Neural cell (in vitro differentiated cells): Measurements from ENCODE around the gene KHSRP. TPM values are rescaled to one million over a fixed set of nuclear protein-coding genes. Genes with fewer than 3 reads are reported as not detected.

Experiments used
- H2AFZ ChIP-seq: fragments of 200-600, 300-800 bp; sonication (generic), shearing (Covaris generic); 2 replicates; pipeline ENCODE4 v1.6.0; 2014; ENCODE audit warnings: low read depth, mild to moderate bottlenecking, antibody characterized with exemption, low read length, moderate library complexity
- H3F3A ChIP-seq: fragments of 200-600 bp; shearing (Covaris generic); 2 replicates; pipeline ENCODE4 v1.6.1; 2016; ENCODE audit warnings: mild to moderate bottlenecking, moderate library complexity, mixed read lengths, antibody characterized with exemption, low read length; ENCODE audit not compliant: insufficient read depth, poor library complexity, severe bottlenecking
- H3K27ac ChIP-seq: fragments of 200-600, 300-800 bp; sonication (generic), shearing (Covaris generic); 2 replicates; pipeline ENCODE4 v1.5.1; 2014; ENCODE audit warnings: mild to moderate bottlenecking, low read length, moderate library complexity
- H3K27me3 ChIP-seq: fragments of 300-800, 200-600 bp; sonication (generic), shearing (Covaris generic); 2 replicates; pipeline ENCODE4 v1.6.0; 2014; ENCODE audit warnings: mild to moderate bottlenecking, low read depth, low read length, moderate library complexity; ENCODE audit not compliant: insufficient read depth
- H3K36me3 ChIP-seq: fragments of 300-800, 200-600 bp; sonication (generic), shearing (Covaris generic); 2 replicates; pipeline ENCODE4 v1.5.1; 2014; ENCODE audit warnings: mild to moderate bottlenecking, antibody characterized with exemption, low read length, moderate library complexity; ENCODE audit not compliant: insufficient read depth
- H3K4me2 ChIP-seq: fragments of 300-800, 200-600 bp; sonication (generic), shearing (Covaris generic); 2 replicates; pipeline ENCODE4 v1.6.0; 2014; ENCODE audit warnings: mild to moderate bottlenecking, low read length
- H3K4me3 ChIP-seq: fragments of 300-800, 200-600 bp; sonication (generic), shearing (Covaris generic); 2 replicates; pipeline ENCODE4 v1.5.1; 2014; ENCODE audit warnings: mild to moderate bottlenecking, low read length, moderate library complexity
- H3K79me2 ChIP-seq: fragments of 200-600 bp; shearing (Covaris generic); replicated peaks from 2 replicates; pipeline ENCODE4 v1.6.0; 2014; ENCODE audit warnings: mild to moderate bottlenecking, low read length, moderate library complexity; ENCODE audit not compliant: insufficient read depth
- H3K9ac ChIP-seq: fragments of 300-800, 200-600 bp; sonication (generic), shearing (Covaris generic); 2 replicates; pipeline ENCODE4 v1.6.1; 2016; ENCODE audit warnings: mild to moderate bottlenecking, low read length, mixed read lengths
- H3K9me2 ChIP-seq: fragments of 200-600 bp; shearing (Covaris generic); 2 replicates; pipeline ENCODE4 v1.6.1; 2016; ENCODE audit warnings: mild to moderate bottlenecking, low read length, mixed read lengths; ENCODE audit not compliant: insufficient read depth
- H3K9me3 ChIP-seq: fragments of 200-600, 300-800 bp; sonication (generic), shearing (Covaris generic); 2 replicates; pipeline ENCODE4 v1.6.1; 2016; ENCODE audit warnings: mild to moderate bottlenecking, mixed run types, low read length, moderate library complexity, mixed read lengths
- H4K20me1 ChIP-seq: fragments of 200-600 bp; shearing (Covaris generic); 2 replicates; pipeline ENCODE4 v1.6.1; 2016; ENCODE audit warnings: mild to moderate bottlenecking, mixed run types; ENCODE audit not compliant: insufficient read depth
- EP300 ChIP-seq: fragments of 450-650 bp; conservative IDR thresholded peaks from 2 replicates; pipeline ENCODE4 v1.6.1; 2014; ENCODE audit warnings: antibody characterized with exemption, mild to moderate bottlenecking, moderate library complexity; ENCODE audit not compliant: poor library complexity, severe bottlenecking
- EZH2 ChIP-seq: fragments of 200-600, 300-800 bp; shearing (Covaris generic), sonication (generic); IDR thresholded peaks from 2 replicates; pipeline ENCODE4 v1.6.1; 2014; ENCODE audit warnings: antibody characterized with exemption, low read length, borderline replicate concordance, mild to moderate bottlenecking; ENCODE audit not compliant: insufficient read depth, poor library complexity, severe bottlenecking
- MXI1 ChIP-seq: fragments of 450-650 bp; conservative IDR thresholded peaks from 2 replicates; pipeline ENCODE4 v1.6.1; 2014; ENCODE audit warnings: antibody characterized with exemption, mild to moderate bottlenecking; ENCODE audit not compliant: poor library complexity, severe bottlenecking
- POLR2AphosphoS5 ChIP-seq: IDR thresholded peaks from 2 replicates; pipeline ENCODE4 v1.6.1; 2012
- RAD21 ChIP-seq: fragments of 450-650 bp; conservative IDR thresholded peaks from 2 replicates; pipeline ENCODE4 v1.6.1; 2014; ENCODE audit warnings: antibody characterized with exemption, mild to moderate bottlenecking, moderate library complexity
- SMC3 ChIP-seq: fragments of 450-650 bp; conservative IDR thresholded peaks from 2 replicates; pipeline ENCODE4 v1.6.1; 2014; ENCODE audit warnings: antibody characterized with exemption, mild to moderate bottlenecking, moderate library complexity; ENCODE audit not compliant: poor library complexity
- TAF1 ChIP-seq: IDR thresholded peaks from 2 replicates; pipeline ENCODE4 v1.6.1; 2012; ENCODE audit warnings: low read depth
- polyA plus RNA-seq: library from polyadenylated mRNA; depleted of rRNA; stranded (reverse); fragments of >200 nt; gene quantifications from 2 replicates; pipeline ENCODE4 v1.2.3, GENCODE V29; 2014
- TF ChIP-seq, protein P1 (sequence below): fragments of 450-650 bp; IDR thresholded peaks from 2 replicates; pipeline ENCODE4 v1.5.1; 2014; ENCODE audit warnings: antibody characterized with exemption, mild to moderate bottlenecking, moderate library complexity; ENCODE audit not compliant: poor library complexity, severe bottlenecking
- TF ChIP-seq, protein P2 (sequence below): IDR thresholded peaks from 2 replicates; pipeline ENCODE4 v1.6.1; 2012; ENCODE audit warnings: borderline replicate concordance

KHSRP gene
- polyA plus RNA-seq, 1 donor from 2014 or later = 33.3 TPM

- H3K4me2 ChIP-seq = peak within 1 kb of the TSS; percentile 73
- H3K9me2 ChIP-seq = no peaks in the 10 kb centered on the region
- no peaks in the 10 kb centered on the region for H3F3A ChIP-seq
- no peaks in the 10 kb centered on the region for H4K20me1 ChIP-seq
- no peaks in the 10 kb centered on the region for H3K36me3 ChIP-seq
- H3K27ac ChIP-seq = peak within 1 kb of the TSS; percentile 97
- H3K27me3 ChIP-seq = no peaks in the 10 kb centered on the region
- TF ChIP-seq EZH2 (no peak), TAF1 (peak; percentile 94), SMC3 (peak; percentile 64), EP300 (peak; percentile 68), RAD21 (peak; percentile 61), POLR2AphosphoS5 (peak; percentile 90), MXI1 (peak; percentile 71)
- TF ChIP-seq, protein P1, sequence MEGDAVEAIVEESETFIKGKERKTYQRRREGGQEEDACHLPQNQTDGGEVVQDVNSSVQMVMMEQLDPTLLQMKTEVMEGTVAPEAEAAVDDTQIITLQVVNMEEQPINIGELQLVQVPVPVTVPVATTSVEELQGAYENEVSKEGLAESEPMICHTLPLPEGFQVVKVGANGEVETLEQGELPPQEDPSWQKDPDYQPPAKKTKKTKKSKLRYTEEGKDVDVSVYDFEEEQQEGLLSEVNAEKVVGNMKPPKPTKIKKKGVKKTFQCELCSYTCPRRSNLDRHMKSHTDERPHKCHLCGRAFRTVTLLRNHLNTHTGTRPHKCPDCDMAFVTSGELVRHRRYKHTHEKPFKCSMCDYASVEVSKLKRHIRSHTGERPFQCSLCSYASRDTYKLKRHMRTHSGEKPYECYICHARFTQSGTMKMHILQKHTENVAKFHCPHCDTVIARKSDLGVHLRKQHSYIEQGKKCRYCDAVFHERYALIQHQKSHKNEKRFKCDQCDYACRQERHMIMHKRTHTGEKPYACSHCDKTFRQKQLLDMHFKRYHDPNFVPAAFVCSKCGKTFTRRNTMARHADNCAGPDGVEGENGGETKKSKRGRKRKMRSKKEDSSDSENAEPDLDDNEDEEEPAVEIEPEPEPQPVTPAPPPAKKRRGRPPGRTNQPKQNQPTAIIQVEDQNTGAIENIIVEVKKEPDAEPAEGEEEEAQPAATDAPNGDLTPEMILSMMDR = peak; percentile 61
- TF ChIP-seq, protein P2, sequence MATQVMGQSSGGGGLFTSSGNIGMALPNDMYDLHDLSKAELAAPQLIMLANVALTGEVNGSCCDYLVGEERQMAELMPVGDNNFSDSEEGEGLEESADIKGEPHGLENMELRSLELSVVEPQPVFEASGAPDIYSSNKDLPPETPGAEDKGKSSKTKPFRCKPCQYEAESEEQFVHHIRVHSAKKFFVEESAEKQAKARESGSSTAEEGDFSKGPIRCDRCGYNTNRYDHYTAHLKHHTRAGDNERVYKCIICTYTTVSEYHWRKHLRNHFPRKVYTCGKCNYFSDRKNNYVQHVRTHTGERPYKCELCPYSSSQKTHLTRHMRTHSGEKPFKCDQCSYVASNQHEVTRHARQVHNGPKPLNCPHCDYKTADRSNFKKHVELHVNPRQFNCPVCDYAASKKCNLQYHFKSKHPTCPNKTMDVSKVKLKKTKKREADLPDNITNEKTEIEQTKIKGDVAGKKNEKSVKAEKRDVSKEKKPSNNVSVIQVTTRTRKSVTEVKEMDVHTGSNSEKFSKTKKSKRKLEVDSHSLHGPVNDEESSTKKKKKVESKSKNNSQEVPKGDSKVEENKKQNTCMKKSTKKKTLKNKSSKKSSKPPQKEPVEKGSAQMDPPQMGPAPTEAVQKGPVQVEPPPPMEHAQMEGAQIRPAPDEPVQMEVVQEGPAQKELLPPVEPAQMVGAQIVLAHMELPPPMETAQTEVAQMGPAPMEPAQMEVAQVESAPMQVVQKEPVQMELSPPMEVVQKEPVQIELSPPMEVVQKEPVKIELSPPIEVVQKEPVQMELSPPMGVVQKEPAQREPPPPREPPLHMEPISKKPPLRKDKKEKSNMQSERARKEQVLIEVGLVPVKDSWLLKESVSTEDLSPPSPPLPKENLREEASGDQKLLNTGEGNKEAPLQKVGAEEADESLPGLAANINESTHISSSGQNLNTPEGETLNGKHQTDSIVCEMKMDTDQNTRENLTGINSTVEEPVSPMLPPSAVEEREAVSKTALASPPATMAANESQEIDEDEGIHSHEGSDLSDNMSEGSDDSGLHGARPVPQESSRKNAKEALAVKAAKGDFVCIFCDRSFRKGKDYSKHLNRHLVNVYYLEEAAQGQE = peak; percentile 95
- H3K9me3 ChIP-seq = no peaks in the 10 kb centered on the region
- no peaks in the 10 kb centered on the region for H3K79me2 ChIP-seq
- H3K9ac ChIP-seq = peak within 1 kb of the TSS; percentile 94
- H3K4me3 ChIP-seq = peak within 1 kb of the TSS; percentile 78
- H2AFZ ChIP-seq = peak within 1 kb of the TSS; percentile 77
Measured at GRCh38 chr19:6372594-6373095, 52.0 kb downstream of the KHSRP start, which contains the start of gene ALKBH7. Gene ALKBH7 (plus strand): TSS chr19:6372794. CDS start chr19:6372821, 27 bp downstream.

- no peak overlapping the region for H3K27ac ChIP-seq
- no peak overlapping the region for H3K9ac ChIP-seq
- H3K4me3 ChIP-seq = no peak overlapping the region
- H3K27me3 ChIP-seq = no peaks in the 10 kb centered on the region
- H3K4me2 ChIP-seq = no peak overlapping the region
- no peaks in the 10 kb centered on the region for H3F3A ChIP-seq
- no peak for TF ChIP-seq EZH2
- TF ChIP-seq EP300 = no peak
- no peak for TF ChIP-seq SMC3
- no peak for TF ChIP-seq POLR2AphosphoS5
- no peak for TF ChIP-seq TAF1
- TF ChIP-seq, protein P1 = no peak
- TF ChIP-seq, protein P2 = no peak
- TF ChIP-seq MXI1 = no peak
- no peak for TF ChIP-seq RAD21
- no peaks in the 10 kb centered on the region for H3K9me3 ChIP-seq
- H3K9me2 ChIP-seq = no peaks in the 10 kb centered on the region
- H3K36me3 ChIP-seq = peaks cover 5% of the 10 kb centered on the region
- H2AFZ ChIP-seq = no peak overlapping the region
- H3K79me2 ChIP-seq = no peaks in the 10 kb centered on the region
- H4K20me1 ChIP-seq = no peaks in the 10 kb centered on the region
Measured at GRCh38 chr19:6364353-6364752, 60.3 kb downstream of the KHSRP start.
